ENCODE measurements around the gene CDS2.

Gene CDS2

DNA sequence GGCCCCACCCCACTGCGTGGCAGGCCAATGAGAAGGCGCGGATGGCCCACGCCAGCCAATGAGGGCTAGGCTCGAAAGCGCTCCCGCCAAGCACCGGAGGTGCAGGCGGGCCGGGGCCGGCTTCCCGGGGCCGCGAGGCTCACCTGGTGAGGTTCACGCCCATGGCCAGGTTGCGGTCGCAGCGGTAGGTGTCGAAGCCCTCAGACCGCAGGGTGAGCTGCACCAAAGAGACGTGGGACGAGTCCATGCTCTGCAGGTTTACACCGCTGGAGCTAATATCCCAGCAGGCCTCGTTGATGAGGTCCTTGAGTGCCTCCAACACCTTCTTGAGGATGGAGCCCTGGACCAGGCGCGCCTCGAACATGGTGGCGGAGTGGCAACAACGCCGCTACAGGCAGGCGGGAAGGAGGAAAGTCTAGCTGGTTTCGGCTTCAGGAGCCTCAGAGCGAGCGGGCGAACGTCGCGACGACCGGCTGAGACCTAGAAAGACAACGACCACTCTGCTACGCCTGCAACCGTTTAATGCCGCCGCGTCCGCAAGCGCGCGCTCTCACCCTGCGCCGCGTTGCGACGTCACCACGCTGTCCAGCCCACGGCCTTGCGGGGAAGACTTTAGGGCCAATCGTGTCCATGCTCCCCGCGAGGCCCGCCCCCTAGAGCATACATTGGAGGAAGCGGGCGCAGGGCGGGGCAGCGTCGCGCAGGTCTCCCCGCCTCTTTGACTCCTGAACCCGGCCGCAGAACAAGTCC is 7.2 kb upstream of the CDS2 start, which contains the start of gene PCNA:
Gene PCNA (minus strand): TSS at position 524 of the 750 bp plus-strand sequence. CDS start 160 bp downstream, at position 364.
- DNase-seq, result peak; percentile 99

GRCh38 chr20:5120185-5120476 is 6.7 kb upstream of the CDS2 start:
- DNase-seq, result no peak

DNA sequence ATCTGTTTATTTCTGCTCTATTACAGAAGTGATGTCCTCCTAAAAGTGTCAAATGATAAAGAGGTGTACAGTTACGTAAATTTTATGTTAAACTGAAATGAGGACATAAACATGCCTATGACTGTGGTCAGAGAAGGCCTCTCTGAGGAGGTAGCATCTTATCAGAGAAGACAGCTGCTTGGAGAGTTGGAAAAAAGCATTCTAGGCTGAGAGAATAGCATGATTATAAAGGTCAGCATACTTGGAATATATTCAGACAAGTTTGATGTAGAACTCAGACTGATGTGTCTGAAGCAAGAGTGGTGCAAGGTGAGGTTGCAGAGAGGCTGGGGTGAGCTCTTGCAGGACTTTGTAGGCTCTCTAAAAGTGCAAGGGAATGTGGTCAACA is 3.9 kb upstream of the CDS2 start:
- peak; percentile 90 for DNase-seq

- DNase-seq, result peak; percentile 69
Observed at GRCh38 chr20:5127204-5127858, 523 bp downstream of the CDS2 start.

DNA sequence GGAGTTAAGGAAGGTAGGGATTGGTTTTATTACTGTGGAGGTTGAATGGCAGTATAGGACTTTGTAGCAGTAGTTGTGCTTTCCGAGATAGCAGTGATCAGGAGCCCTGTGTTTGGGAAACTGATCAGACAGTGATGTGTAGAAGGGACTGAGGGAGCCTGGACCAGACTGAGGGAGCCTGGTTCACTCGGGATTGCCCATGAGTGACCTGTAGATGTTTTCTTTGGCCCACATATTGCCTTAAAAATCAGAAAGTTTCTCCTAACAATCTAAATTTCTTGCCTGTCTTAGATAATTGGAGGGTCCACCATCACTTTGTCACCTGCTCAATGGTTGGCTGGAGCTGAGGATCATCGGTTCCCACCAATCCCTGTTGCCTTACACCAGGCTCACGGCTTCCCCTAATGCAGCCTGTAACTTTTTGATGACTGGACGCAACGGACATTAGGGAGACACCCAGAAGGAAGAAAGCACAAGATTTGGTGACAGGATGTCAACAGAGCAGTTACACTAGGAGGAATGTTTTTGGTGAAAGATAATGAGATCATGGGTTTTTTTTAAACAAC is 1.1 kb downstream of the CDS2 start:
- no peak for DNase-seq

GRCh38 chr20:5128886-5129285 is 2.1 kb downstream of the CDS2 start:
- DNase-seq, result no peak

- DNase-seq, result no peak
Observed at GRCh38 chr20:5131502-5131901, 4.7 kb downstream of the CDS2 start.

DNA sequence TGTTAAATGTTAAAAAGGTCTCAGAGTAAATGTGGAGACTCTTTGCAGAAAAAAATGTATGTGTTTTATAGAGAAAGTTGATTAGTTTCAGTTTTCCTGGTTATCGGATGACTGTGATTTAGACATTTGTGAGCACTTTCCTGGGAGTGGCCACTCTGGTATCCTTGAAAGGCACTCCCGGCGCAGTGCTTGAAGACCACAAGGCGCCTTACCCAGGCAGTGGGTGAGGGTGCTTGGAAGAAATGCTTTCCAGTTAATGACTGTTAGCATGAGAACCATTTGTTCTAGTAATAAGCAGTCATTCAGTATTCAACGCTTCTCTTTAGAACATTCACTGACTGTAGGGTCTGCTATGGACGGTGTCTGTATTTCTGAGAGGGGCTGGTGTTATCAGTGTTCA is 7.2 kb downstream of the CDS2 start:
- DNase-seq, result no peak

DNA sequence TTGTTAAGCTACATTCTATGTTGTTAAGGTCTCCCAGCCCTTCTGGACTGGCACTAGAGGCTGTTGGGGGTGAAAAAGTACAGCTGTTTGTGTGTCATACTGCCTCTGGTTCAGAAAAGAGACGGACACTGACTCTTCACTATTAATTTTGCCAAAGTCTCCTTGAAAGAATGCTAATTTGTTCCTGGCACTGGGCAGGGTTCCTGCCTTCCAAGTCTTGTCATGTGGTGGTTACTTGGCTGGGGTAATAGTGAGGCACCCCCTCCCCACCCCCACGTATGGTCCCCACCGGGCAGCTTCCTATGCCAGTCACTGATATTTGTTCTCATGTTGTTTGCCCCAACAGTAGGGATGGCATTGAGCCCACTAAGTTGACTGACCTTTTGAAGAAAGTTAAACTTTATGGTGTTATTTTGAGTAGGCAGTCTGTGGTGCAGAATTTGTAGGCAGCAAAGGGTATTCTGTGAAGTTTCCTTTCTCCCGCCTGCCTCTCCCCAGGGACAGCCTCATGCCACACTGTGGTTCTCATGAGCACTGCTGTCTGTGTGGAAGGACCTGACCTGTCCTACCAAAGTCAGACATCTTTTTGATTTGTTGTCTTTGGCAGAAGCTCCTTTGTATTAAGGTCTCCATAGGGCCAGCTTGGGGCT is 8.7 kb downstream of the CDS2 start:
- DNase-seq, result no peak

GRCh38 chr20:5136096-5136495 is 9.3 kb downstream of the CDS2 start:
- no peak for DNase-seq

- no peak for DNase-seq
Observed at GRCh38 chr20:5140195-5140594, 13.4 kb downstream of the CDS2 start.

DNA sequence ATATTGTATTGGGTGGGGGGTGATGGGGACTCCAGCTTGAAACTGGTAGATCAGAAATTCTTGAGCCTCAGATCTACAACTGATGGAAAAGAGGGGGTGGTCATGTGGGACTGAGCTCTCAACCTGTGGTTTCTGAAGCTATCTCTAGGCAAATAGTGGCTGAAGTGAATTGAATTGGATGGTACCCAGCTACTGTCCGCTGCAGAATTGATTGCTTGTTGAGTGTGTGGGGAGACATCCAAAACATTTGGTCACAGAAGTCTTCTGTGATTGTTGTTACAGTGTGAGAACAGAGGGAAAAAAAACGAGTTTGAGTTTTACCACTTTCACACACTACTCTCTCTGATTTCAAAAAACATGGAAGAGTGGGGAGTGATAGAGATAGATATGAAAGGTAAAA is 14.8 kb downstream of the CDS2 start:
- DNase-seq, result no peak

DNA sequence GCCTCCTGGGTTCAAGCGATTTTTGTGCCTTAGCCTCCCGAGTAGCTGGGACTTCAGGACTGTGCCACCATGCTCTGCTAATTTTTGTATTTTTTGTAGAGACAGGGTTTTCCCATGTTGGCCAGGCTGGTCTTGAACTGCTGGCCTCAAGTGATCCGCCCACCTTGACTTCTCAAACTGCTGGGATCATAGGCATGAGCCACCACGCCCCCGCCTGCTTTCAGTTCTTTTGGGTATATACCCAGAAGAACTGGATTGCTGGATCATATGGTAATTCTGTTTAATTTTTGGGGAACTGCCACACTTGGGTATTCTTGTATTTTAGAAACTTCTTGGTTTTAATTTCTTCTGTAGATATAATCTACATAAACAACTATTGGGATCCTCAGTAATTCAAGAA is 17.0 kb downstream of the CDS2 start:
- DNase-seq, result no peak

DNA sequence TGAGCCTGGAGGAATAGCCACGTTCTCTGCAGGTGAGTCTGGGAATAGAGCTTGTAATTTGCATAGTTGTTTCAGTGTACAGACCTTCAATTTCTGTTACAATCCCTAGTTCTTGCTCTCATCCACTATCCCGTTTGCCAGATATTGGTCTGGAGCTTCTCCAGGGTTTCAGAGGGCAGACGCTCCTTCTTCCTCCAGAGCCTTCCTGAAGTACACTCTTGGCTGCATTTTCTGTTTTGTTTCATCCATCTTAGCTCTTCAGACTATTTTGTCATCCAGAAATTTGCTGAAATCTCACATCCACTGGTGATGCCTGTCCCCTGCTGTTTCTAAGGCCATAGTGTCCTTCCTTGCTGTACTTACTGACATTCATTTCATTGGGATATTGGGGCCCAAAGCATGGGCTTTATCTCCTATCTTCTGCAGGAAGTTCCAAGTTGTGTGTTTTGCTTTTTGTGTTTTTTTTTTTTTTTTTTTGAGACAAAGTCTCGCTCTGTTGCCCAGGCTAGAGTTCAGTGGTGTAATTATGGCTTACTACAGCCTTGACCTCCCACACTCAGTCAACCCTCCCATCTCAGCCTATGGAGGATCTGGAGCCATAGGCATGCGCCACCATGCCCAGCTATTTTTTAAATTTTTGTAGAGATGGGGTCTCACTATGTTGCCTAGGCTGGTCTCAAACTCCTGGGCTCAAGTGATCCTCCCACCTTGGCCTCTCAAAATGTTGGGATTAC is 18.7 kb downstream of the CDS2 start:
- no peak for DNase-seq

DNA sequence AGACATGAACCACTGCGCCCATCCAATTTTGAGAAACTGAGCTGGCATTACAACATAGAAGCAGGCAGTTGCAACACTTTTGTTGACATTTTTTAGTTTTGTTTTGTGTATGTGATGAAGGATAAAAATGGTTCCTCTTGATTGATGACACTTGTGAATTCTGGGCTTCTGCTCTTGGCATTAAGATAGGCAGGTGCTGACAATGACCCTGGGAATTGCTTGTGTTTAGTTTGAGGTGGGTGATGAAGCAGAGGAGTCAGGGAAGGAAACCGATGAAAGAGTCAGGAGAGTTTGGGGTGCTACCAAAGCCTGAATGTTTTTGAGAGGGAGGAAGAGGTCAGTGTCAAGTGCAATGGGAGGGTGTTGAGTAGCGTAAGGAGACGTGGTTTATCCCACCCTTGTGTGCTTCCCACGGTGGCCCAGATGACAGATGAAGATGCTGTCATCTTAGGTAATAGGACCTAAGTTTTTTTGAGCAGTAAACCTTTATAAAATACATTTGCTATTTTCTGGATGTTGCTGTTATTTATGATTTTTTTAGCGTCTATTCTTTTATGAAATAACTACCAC is 19.4 kb downstream of the CDS2 start:
- no peak for DNase-seq

GRCh38 chr20:5146871-5147592 is 20.2 kb downstream of the CDS2 start:
- no peak for DNase-seq

GRCh38 chr20:5148581-5148980 is 21.8 kb downstream of the CDS2 start:
- no peak for DNase-seq

GRCh38 chr20:5149892-5150225 is 23.1 kb downstream of the CDS2 start:
- DNase-seq, result no peak

DNA sequence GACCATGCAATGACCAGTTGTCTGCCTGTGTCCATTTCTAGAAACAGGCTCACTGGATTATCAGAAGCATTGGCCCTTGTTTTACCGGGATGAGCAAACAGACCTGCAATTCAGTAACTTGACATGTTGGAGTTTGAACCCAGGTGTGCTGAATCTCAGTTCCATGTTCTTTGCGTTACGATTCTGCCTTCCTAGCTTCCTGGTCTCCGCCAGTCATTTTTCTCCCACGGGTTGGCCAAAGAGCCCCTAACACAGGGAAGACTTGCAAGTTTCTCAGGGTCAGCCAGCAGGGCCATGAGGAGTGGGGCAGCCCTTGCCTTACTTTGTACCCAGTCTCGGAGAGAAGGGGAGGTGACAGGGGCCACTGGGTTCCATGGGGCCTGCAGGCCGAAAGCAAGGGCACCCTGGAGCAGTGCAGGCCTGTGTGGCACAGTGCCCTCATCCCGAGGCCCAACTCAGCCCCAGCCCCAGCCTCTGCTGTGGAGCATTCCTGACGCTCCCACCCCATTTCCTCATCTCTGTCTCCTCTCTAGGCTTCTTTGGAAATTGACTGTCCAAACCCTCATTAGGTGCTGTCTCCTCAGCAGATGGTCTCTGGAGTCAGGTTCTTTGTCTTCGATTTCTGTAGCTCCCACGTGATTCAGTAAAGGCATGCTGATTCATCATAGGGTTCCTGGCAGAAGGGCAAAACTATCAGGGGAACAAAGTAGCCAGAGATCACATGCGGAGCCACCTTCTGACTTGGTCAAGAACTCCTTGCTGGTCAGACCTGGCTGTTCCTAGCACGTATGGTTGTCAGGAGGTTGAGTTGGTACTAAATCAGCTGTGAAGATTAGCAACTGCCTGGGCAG is 23.6 kb downstream of the CDS2 start:
- no peak for DNase-seq

- no peak for DNase-seq
Observed at GRCh38 chr20:5153152-5153467, 26.3 kb downstream of the CDS2 start.

Measured in hematopoietic multipotent progenitor cell treated with erythropoietin and hydrocortisone succinate and interleukin-3 and kit ligand, for 6 days (in vitro differentiated cells).